ENCODE measurements around the gene ELAC2.
A peak's percentile ranks its signal among the peaks of the same experiment; 100 is the strongest.

- TF ChIP-seq, protein P1, sequence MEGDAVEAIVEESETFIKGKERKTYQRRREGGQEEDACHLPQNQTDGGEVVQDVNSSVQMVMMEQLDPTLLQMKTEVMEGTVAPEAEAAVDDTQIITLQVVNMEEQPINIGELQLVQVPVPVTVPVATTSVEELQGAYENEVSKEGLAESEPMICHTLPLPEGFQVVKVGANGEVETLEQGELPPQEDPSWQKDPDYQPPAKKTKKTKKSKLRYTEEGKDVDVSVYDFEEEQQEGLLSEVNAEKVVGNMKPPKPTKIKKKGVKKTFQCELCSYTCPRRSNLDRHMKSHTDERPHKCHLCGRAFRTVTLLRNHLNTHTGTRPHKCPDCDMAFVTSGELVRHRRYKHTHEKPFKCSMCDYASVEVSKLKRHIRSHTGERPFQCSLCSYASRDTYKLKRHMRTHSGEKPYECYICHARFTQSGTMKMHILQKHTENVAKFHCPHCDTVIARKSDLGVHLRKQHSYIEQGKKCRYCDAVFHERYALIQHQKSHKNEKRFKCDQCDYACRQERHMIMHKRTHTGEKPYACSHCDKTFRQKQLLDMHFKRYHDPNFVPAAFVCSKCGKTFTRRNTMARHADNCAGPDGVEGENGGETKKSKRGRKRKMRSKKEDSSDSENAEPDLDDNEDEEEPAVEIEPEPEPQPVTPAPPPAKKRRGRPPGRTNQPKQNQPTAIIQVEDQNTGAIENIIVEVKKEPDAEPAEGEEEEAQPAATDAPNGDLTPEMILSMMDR (IDR thresholded peaks at IDR 0.05) = peak; percentile 33 to 76 (median 58)
- TF ChIP-seq POLR2A (IDR thresholded peaks at IDR 0.05) = no peak
Measured at GRCh38 chr17:13030459-13031300, 12.9 kb upstream of the ELAC2 start.
